PC-9 (cell line): Measurements from ENCODE around the gene NARS2. TPM values are rescaled to one million over a fixed set of nuclear protein-coding genes. Genes with fewer than 3 reads are reported as not detected.

Source experiments
- BruUV-seq: library from RNA; stranded (reverse); fragments of 400-500 nt; replicated peaks from 2 replicates; lab custom pipeline; 2021; lab: Mats Ljungman, UMichigan
- CTCF ChIA-PET: fragments of 300-600 bp; sonication (Branson Sonifier 250); formaldehyde crosslinking; loops from one replicate; lab custom pipeline; 2022; ENCODE audit warnings: antibody characterized with exemption; lab: Charles Lee
- POLR2A ChIA-PET: fragments of 300-600 bp; sonication (Branson Sonifier 250); formaldehyde crosslinking; loops from one replicate; lab custom pipeline; 2022; ENCODE audit warnings: antibody characterized with exemption; ENCODE audit not compliant: unreplicated experiment; lab: Charles Lee
- DNase-seq, 2 experiments: peaks; one replicate each; pipeline versions ENCODE4 v3.0.0 to v3.0.0-alpha.2; 2015 to 2022; ENCODE audit warnings: mixed read lengths in 1 of 2
- H2AFZ ChIP-seq: fragments of 200-600 bp; sonication (generic); 2 replicates; pipeline ENCODE4 v1.8.1; 2017; ENCODE audit warnings: antibody characterized with exemption
- H3F3A ChIP-seq: fragments of 200-600 bp; sonication (generic); 2 replicates; pipeline ENCODE4 v1.8.1; 2017; ENCODE audit warnings: antibody characterized with exemption, mild to moderate bottlenecking, low read depth; ENCODE audit not compliant: insufficient read depth
- H3K27ac ChIP-seq: fragments of 200-600 bp; sonication (generic); 2 replicates; pipeline ENCODE4 v1.6.1; 2016; ENCODE audit warnings: mixed run types
- H3K27me3 ChIP-seq: fragments of 200-600 bp; sonication (generic); 2 replicates; pipeline ENCODE4 v1.6.1; 2016; ENCODE audit warnings: low read depth, mixed run types; ENCODE audit not compliant: insufficient read depth
- H3K36me3 ChIP-seq: fragments of 200-600 bp; sonication (generic); 2 replicates; pipeline ENCODE4 v1.6.1; 2016; ENCODE audit warnings: low read depth, mixed run types
- H3K4me1 ChIP-seq: fragments of 200-600 bp; sonication (generic); replicated peaks from 2 replicates; pipeline ENCODE4 v1.6.1; 2016; ENCODE audit warnings: mixed run types; ENCODE audit not compliant: insufficient read depth
- H3K4me2 ChIP-seq: fragments of 200-600 bp; sonication (generic); 2 replicates; pipeline ENCODE4 v1.6.1; 2017; ENCODE audit warnings: mixed run types
- H3K4me3 ChIP-seq: fragments of 200-600 bp; sonication (generic); 2 replicates; pipeline ENCODE4 v1.6.1; 2016; ENCODE audit warnings: mixed run types
- H3K79me2 ChIP-seq: fragments of 200-600 bp; sonication (generic); 2 replicates; pipeline ENCODE4 v1.6.1; 2017; ENCODE audit warnings: low read depth, mixed run types
- H3K9me2 ChIP-seq: fragments of 200-600 bp; sonication (generic); 2 replicates; pipeline ENCODE4 v1.8.1; 2017; ENCODE audit warnings: mild to moderate bottlenecking; ENCODE audit not compliant: insufficient read depth
- H3K9me3 ChIP-seq: fragments of 200-600 bp; sonication (generic); 2 replicates; pipeline ENCODE4 v1.8.1; 2016; ENCODE audit warnings: low read depth; ENCODE audit not compliant: insufficient read depth
- H4K20me1 ChIP-seq: fragments of 200-600 bp; sonication (generic); 2 replicates; pipeline ENCODE4 v1.8.1; 2017; ENCODE audit not compliant: insufficient read depth
- CTCF ChIP-seq: fragments of 200-600 bp; sonication (generic); conservative IDR thresholded peaks from 2 replicates; pipeline ENCODE4 v1.6.1; 2017; ENCODE audit warnings: mixed run types, antibody characterized with exemption, mild to moderate bottlenecking, moderate library complexity
- EZH2 ChIP-seq: fragments of 200-600 bp; sonication (generic); IDR thresholded peaks from 2 replicates; pipeline ENCODE4 v1.8.0; 2017; ENCODE audit warnings: antibody characterized with exemption, low read depth
- intact Hi-C: fragments of 100-400 bp; cut with micrococcal nuclease; formaldehyde crosslinking; loops from one replicate; pipeline ENCODE4 v1.10.0; 2022; ENCODE audit not compliant: unreplicated experiment
- total RNA-seq: library from RNA; stranded (reverse); gene quantifications from 2 replicates; pipeline ENCODE4 v1.2.3, GENCODE V29; 2021

Gene NARS2
- total RNA-seq, 1 experiment from 2014 or later, result 22.4 TPM

- no peak for TF ChIP-seq CTCF
- TF ChIP-seq EZH2, result no peak
- Histone ChIP-seq H3K4me3 (no peak overlapping the region), H3K4me1 (no peaks in the 10 kb centered on the region), H2AFZ (no peak overlapping the region), H3K9me3 (no peaks in the 10 kb centered on the region), H3K27me3 (no peaks in the 10 kb centered on the region), H3K27ac (no peak overlapping the region), H4K20me1 (no peaks in the 10 kb centered on the region; the same call in 1 of the 2 replicates), H3F3A (no peaks in the 10 kb centered on the region), H3K4me2 (no peak overlapping the region), H3K9me2 (no peaks in the 10 kb centered on the region), H3K79me2 (no peaks in the 10 kb centered on the region), H3K36me3 (no peaks in the 10 kb centered on the region)
- no peak for DNase-seq
- ChIA-PET POLR2A (no interaction called here), CTCF (no interaction called here)
- intact Hi-C loops, result no loop called here
- BruUV-seq, result no TSS peak
These were observed 34.4 kb downstream of the NARS2 start for GRCh38 chr11:78540256-78540655.

- ChIA-PET CTCF (no interaction called here), POLR2A (no interaction called here)
- Histone ChIP-seq H3K27ac (no peak overlapping the region), H4K20me1 (no peaks in the 10 kb centered on the region; the same call in 1 of the 2 replicates), H3K4me1 (no peaks in the 10 kb centered on the region), H3K79me2 (no peaks in the 10 kb centered on the region), H3K4me2 (no peak overlapping the region), H3K27me3 (no peaks in the 10 kb centered on the region), H3K9me3 (no peaks in the 10 kb centered on the region), H3F3A (no peaks in the 10 kb centered on the region), H2AFZ (no peak overlapping the region), H3K9me2 (no peaks in the 10 kb centered on the region), H3K36me3 (no peaks in the 10 kb centered on the region), H3K4me3 (no peak overlapping the region)
- TF ChIP-seq EZH2, result no peak
- no peak for TF ChIP-seq CTCF
- no peak for DNase-seq
- no TSS peak for BruUV-seq
- intact Hi-C loops, result no loop called here
These were observed 35.2 kb downstream of the NARS2 start for GRCh38 chr11:78539506-78539905.

DNA sequence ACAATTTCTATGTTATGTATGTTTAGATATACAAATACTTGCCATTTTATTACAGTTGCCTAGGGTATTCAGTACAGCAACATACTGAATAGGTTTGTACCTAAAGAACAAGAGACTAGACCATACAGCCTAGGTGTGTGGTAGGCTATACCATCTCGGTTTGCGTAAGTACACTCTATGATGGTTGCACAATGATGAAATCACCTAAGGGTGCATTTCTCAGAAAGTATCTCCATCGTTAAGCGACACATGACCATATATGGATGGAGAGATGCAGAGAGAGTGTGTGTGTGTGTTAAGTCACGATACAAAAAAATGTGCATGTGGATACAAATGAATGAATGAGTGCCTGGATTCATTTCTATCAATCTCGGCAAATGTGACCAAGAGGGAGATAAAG is 37.7 kb downstream of the NARS2 start:
- intact Hi-C loops, result no loop called here
- Histone ChIP-seq H3K4me3 (no peak overlapping the region), H3K4me1 (no peaks in the 10 kb centered on the region), H3K9me3 (no peaks in the 10 kb centered on the region), H3K4me2 (no peak overlapping the region), H3K36me3 (no peaks in the 10 kb centered on the region; the same call in 1 of the 2 replicates), H2AFZ (no peak overlapping the region), H3K79me2 (no peaks in the 10 kb centered on the region), H3K27me3 (no peaks in the 10 kb centered on the region), H4K20me1 (no peaks in the 10 kb centered on the region; the same call in 1 of the 2 replicates), H3F3A (no peaks in the 10 kb centered on the region), H3K27ac (no peak overlapping the region), H3K9me2 (0 out of 2 replicates have a peak, but pooled peaks cover under 1% of the 10 kb centered on the region)
- CTCF ChIA-PET, result no interaction called here
- no peak for DNase-seq
- POLR2A ChIA-PET, result no interaction called here
- BruUV-seq, result no TSS peak
- TF ChIP-seq EZH2, result no peak
- TF ChIP-seq CTCF, result no peak
